ENCODE data around the gene KLRC3.

DNA sequence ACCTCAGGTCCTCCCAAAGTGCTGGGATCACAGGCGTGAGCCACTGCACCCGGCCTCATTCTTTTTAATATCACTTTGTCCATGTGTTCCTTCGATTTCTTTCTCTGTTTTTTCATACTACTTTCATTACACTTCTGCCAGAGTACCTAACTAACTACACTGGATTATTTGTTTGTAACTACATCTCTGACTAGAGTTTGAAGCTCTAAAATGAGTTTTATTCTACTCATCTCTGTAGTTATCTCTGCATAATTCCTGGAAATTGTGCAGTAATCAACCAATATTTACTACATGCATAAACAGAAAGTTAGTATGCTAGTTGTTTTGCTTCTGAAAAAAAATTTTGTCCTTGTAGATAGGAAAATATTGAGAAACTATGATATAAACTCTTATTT lies 45.8 kb downstream of the KLRC3 start:
- TF ChIP-seq POLR2A (IDR thresholded peaks at IDR 0.05): no peak
- TF ChIP-seq, protein P1, sequence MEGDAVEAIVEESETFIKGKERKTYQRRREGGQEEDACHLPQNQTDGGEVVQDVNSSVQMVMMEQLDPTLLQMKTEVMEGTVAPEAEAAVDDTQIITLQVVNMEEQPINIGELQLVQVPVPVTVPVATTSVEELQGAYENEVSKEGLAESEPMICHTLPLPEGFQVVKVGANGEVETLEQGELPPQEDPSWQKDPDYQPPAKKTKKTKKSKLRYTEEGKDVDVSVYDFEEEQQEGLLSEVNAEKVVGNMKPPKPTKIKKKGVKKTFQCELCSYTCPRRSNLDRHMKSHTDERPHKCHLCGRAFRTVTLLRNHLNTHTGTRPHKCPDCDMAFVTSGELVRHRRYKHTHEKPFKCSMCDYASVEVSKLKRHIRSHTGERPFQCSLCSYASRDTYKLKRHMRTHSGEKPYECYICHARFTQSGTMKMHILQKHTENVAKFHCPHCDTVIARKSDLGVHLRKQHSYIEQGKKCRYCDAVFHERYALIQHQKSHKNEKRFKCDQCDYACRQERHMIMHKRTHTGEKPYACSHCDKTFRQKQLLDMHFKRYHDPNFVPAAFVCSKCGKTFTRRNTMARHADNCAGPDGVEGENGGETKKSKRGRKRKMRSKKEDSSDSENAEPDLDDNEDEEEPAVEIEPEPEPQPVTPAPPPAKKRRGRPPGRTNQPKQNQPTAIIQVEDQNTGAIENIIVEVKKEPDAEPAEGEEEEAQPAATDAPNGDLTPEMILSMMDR (IDR thresholded peaks at IDR 0.05): no peak
- TF ChIP-seq POLR2AphosphoS5 (IDR thresholded peaks at IDR 0.05; ENCODE audit: insufficient read depth in 1 of 2, low read depth in 1 of 2): no peak
